HG02852 (cell line): ENCODE results near the gene UMODL1.

ENCODE experiments used
- ATAC-seq: cut with Tn5 transposase; IDR thresholded peaks from one replicate; pipeline ENCODE4 v1.9.1; 2021; ENCODE audit warnings: mild to moderate bottlenecking, moderate library complexity; ENCODE audit not compliant: unreplicated experiment

UMODL1 gene

DNA sequence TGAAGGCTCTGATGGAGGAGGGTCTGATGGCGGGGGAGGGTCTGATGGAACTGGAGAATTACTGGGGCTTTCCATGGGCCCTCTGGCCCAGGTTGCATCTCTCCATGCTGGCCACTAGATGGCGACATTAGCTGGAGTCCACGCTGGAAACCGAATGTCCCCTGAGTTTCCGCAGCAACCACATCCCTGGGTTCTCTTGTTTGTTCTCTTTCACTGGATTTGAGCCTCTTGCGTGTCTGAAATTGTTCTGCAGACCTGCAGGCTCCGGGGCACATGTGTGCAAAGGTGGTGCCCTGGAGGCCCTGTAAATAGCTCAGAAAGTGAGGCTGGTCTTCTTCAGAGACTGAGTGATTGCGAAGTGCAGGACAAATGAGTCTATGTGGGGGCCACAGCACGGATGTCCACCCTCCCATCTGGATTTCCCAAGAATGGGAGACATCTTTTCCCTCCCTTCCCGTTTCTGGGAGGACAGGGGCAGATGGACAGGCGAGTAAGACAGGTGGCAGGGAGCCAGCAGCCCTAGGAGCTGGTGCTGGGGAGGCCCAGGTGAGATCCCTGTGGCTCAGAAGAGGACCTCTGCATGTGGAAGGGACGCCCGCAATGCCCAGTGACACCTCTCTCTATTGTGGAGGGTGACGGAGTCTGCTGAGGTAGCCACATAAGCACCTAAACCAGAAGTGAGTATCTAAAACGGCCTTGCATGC lies 74.6 kb downstream of the UMODL1 start:
- no peak for ATAC-seq

DNA sequence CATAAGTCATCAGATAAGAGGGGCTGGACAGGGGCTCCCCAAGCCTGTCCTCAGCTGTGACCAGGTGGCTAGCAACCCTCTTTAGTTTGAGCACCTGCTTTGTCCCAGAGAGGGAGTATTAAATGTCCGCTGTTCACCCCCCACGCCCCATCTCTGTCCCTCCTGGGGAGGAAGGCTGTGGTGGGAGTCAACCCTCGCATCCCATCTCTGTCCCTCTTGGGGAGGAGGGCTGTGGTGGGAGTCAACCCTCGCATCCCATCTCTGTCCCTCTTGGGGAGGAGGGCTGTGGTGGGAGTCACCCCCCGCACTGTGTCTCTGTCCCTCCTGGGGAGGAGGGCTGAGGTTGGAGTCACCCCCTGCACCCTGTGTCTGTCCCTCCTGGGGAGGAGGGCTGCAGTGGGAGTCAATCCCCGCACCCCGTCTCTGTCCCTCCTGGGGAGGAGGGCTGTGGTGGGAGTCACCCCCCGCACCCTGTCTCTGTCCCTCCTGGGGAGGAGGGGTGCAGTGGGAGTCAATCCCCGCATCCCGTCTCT lies 75.2 kb downstream of the UMODL1 start:
- no peak for ATAC-seq

DNA sequence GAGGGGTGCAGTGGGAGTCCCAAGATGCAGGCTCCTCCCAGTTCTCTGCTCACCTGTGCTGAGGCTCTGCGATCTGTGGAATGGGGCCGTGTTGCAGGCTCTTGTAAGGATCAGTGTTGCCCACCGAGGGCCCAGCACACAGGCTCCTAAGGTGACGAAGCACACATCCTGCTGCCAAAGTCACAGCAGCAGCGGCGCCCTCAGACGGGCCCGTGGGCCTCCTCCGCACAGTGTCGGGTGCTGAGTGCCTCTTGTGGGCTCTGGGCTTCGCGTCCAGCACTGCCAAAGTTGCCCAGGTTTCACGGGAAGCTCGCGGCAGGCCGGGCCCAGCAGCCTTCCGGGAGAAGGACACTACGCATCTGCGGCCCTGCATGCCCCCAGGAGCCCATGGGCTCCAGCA lies 75.7 kb downstream of the UMODL1 start:
- no peak for ATAC-seq

DNA sequence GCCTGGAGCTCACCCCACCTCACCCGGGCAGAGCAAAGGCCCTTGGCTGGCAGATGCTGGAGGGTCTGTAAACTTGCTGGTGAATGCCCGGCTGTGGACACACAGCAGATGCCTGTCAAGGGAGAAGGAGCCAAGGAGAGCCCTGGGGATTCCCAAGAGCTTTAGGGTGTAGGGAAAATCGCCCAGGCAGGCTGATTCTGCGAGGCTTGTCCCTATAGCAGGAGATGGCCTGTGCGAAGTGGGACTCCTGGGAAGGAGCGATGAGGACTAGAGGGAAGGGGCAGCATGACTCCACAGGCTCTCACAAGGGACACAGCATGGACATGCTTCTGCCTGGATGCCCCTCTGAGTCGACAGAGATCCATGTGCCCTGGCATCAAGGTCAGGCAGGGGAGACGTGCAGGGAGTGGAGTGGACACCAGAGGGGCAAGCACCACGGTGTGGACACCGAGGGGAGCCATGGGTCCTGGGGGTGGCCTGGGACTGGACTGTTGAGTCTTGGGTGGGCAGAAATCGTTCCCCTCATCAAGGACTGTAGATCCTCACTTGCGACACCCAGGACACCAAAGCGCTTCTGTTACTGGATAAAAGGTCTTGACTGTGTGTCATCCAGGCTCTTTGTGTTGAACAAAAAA lies 76.4 kb downstream of the UMODL1 start:
- no peak for ATAC-seq

- ATAC-seq: no peak
Observed at GRCh38 chr21:42148097-42148496, 77.0 kb downstream of the UMODL1 start.

DNA sequence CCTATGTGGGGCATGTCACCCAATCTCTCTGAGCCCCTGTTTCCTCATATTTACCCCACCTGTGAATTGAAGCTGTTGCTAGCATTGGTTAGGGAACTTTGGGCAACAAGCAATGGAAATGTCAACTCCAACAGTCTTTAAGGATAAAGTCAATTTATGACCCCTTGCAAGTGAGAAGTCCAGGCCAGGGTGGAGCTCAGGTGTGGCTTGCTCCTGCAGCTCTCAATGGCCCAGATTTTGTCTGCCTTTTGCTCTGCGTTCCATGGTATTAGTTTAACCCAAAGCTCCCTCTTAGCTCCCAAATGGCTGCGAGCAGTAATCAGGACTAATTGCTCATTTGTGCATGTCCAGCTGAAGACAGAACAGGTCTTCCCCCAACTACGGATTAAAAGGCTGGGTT lies 77.5 kb downstream of the UMODL1 start:
- ATAC-seq: no peak

DNA sequence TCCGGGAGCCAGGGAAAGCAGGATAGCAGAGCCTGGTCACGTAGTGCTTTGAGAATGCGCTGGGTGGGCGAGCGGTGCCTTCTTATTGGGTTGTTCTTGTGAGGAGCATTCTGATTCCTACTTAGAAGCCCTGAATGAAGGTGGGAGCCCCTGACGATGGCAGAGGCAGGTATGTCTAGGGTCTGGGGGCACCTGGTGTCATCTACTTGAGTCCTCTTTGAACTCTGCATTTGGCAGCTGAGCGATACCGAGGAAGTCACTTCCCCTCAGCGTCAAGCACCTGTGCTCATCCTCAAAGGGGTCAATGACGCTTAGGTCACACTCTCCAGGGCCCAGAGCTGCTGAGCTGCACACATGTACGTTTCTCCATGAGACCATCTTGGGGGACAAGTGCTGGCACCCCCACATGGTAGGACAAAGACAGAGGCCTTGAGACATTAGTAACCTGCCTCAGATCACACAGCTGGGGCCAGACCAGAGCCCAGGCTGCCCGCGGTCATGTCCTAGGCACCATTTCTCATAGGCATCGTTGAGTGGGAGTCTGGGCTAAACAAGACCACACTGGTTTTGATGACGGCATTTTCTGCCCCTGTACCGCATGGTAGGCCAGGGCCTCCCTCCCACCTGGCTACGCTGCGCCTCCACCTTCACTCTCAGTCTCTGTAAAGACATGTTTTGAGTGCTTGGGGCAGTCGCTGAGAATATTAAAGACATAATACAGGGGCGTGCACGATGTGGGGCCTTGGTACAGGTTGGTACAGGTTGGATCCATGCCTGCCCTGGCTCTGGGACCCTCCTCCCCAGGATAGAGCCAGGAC lies 78.7 kb downstream of the UMODL1 start:
- ATAC-seq: no peak

GRCh38 chr21:42150474-42151085 lies 79.5 kb downstream of the UMODL1 start:
- ATAC-seq: no peak

GRCh38 chr21:42151148-42151947 lies 80.2 kb downstream of the UMODL1 start:
- ATAC-seq: no peak

DNA sequence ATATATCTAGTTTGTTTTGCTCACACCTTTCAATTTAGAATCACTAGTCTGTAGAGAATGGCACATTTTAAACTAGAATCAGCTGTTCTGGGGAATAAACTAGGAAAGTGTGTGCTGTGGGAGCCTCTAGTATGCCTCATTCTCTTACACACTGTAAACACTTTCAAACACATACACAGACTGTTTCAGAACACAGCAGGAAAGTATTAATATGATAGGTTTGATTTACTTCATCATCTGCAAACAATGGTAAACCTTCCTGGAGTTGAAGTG lies 80.8 kb downstream of the UMODL1 start:
- no peak for ATAC-seq

- ATAC-seq: no peak
Observed at GRCh38 chr21:42153046-42153686, 82.0 kb downstream of the UMODL1 start.

GRCh38 chr21:42153746-42154145 lies 82.6 kb downstream of the UMODL1 start:
- ATAC-seq: no peak

- ATAC-seq: no peak
Observed at GRCh38 chr21:42154237-42155044, 83.3 kb downstream of the UMODL1 start.

DNA sequence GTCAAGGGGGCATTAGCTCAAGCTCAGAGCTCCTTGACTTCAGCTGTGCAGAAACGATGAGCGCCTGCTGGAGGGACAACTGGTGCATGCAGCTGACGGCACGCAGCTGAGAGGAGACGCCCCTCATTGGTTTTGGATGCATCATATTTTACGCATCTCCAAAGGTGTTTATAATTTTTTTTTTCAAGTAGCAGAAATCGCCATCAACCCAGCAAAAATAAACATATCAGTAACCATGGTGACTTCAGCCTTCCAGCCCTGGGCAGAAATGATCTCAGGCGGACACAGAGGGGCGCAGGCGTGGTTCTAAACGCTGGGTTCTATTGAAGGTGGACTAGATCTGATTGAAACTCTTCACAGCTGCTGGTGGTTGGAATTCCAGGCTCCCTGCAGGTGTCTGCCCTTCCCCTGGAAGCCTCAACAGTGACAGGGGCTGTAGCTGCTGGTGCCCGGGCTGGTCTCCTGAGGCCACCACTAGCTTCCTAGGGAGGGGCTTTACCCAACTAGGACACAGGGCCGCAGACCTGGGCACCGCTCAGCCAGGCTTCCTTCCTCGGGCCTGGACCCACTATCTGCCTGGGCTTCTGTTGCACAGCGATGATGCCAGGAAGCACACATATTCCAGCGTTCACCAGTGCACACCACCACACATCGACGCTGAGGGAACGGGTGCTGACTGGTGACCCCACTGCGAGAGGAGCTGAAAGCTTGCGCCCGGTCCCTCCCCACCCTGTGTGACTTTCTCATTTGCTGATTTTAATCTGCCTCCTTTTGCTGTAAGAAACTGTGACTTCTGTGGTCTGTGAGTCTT lies 84.1 kb downstream of the UMODL1 start:
- ATAC-seq: no peak

DNA sequence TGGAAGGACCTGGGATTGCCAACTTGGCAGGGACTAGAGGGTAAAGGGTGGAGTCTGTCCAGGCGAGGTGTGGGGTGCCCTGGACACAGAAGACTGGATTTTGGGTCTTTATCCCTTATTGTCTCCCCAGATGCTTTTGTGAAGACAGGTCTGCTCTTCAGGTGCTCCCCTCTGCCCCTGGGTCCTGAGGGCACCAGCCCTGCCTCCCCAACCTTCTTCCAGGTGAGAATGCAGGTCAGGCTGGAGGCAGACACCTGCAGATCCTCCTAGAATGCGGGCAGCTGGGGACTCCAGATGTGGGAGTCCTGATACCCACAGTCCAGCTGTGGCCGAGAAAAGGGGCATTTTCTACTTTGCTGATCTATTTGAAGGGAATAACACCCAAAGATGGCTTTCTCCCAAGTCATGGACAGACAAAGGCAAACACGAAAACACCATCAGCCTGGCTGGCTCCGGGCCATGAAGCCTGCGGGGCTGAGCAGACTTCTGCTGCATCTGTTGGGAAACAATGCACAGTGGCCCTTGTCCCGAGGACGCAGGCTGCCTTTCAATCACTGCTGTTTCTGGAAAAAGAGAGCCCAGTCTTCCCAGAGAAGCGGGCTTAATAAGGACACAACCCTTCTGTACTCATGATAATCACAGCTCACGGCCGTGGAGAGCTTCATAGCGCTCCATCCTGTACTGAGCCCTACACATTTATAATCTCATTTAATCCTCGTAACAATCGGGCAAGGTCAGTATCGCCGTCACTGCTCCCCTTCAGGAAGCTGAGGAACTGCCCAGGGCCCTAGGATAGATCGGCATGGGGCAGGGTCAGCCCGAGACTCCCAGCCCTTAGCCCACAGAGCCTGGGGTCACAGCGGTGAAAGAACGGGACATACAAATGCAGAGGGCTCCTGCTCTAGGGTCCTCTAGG lies 85.8 kb downstream of the UMODL1 start:
- ATAC-seq: no peak

- no peak for ATAC-seq
Observed at GRCh38 chr21:42157606-42158310, 86.6 kb downstream of the UMODL1 start.

- no peak for ATAC-seq
Observed at GRCh38 chr21:42158846-42159245, 87.7 kb downstream of the UMODL1 start.
